AG10803 (cell line): ENCODE results near the gene CHCT1.
"Not testable (repeated sequence)": the region's sequence is repeated elsewhere in the genome, so short reads cannot be mapped to it uniquely, and the experiment has no call there.

Source experiments
- DNase-seq: peaks from one replicate; pipeline ENCODE4 v3.0.0; 2010; ENCODE audit warnings: low read depth
- H3K4me3 ChIP-seq: 2 replicates; pipeline ENCODE4 v1.5.1; 2011; ENCODE audit warnings: mild to moderate bottlenecking, low read length, control low read depth
- CTCF ChIP-seq: conservative IDR thresholded peaks from 2 replicates; pipeline ENCODE4 v1.5.1; 2011; ENCODE audit warnings: mild to moderate bottlenecking, low read length, control low read depth, inconsistent platforms

CHCT1 gene

GRCh38 chr17:60403523-60403810, 18.8 kb upstream of the CHCT1 start:
- TF ChIP-seq CTCF: no peak
- DNase-seq: no peak
- no peak overlapping the region for H3K4me3 ChIP-seq

- no peak overlapping the region for H3K4me3 ChIP-seq
- no peak for DNase-seq
- no peak for TF ChIP-seq CTCF
Measured at GRCh38 chr17:60403962-60404361, 18.3 kb upstream of the CHCT1 start.

- no peak overlapping the region for H3K4me3 ChIP-seq
- no peak for TF ChIP-seq CTCF
- no peak for DNase-seq
Measured at GRCh38 chr17:60406887-60407286, 15.4 kb upstream of the CHCT1 start.

- H3K4me3 ChIP-seq: no peak overlapping the region
- DNase-seq: no peak
- no peak for TF ChIP-seq CTCF
Measured at GRCh38 chr17:60410001-60410400, 12.3 kb upstream of the CHCT1 start.

GRCh38 chr17:60412701-60413100, 9.6 kb upstream of the CHCT1 start:
- H3K4me3 ChIP-seq: no peak overlapping the region
- TF ChIP-seq CTCF: no peak
- DNase-seq: no peak

GRCh38 chr17:60415146-60415545, 7.1 kb upstream of the CHCT1 start:
- TF ChIP-seq CTCF: no peak
- no peak for DNase-seq
- no peak overlapping the region for H3K4me3 ChIP-seq

GRCh38 chr17:60416368-60416925, 5.8 kb upstream of the CHCT1 start:
- peak; percentile 28 for DNase-seq
- no peak overlapping the region for H3K4me3 ChIP-seq
- TF ChIP-seq CTCF: no peak

- not testable (repeated sequence) for DNase-seq, H3K4me3 ChIP-seq
Measured at GRCh38 chr17:60419003-60419402, 3.3 kb upstream of the CHCT1 start.

- not testable (repeated sequence) for DNase-seq, H3K4me3 ChIP-seq
Measured at GRCh38 chr17:60419875-60420274, 2.4 kb upstream of the CHCT1 start.
